ENCODE results near the gene RNF26.

The RNF26 gene

DNA sequence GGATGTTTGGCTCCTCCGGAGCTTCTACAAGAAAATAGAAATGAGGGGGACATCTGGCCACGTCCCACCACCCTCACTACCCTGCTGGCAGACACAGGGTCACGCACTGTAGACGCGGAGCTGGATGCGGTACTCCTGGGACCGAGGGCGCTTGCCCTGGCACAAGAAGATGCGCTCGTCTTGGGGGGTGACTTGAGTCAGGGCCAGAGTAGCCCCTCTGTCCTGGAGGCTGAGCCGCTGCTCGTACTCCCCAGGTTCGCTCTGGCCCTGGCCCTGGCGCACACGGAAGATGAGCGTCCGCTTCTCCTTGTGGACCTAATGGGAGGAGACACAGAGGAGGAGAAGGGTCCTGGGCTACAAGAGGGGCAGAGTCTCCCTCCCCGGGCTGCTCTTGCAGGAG lies 19.6 kb upstream of the RNF26 start:
- in situ Hi-C loops (cut with HindIII; ENCODE audit: low pct_ligation_motif_present, low pct_unique_long_range_greater_than_20kb, low sequenced_read_pairs): no loop called here
- no peak for DNase-seq

DNA sequence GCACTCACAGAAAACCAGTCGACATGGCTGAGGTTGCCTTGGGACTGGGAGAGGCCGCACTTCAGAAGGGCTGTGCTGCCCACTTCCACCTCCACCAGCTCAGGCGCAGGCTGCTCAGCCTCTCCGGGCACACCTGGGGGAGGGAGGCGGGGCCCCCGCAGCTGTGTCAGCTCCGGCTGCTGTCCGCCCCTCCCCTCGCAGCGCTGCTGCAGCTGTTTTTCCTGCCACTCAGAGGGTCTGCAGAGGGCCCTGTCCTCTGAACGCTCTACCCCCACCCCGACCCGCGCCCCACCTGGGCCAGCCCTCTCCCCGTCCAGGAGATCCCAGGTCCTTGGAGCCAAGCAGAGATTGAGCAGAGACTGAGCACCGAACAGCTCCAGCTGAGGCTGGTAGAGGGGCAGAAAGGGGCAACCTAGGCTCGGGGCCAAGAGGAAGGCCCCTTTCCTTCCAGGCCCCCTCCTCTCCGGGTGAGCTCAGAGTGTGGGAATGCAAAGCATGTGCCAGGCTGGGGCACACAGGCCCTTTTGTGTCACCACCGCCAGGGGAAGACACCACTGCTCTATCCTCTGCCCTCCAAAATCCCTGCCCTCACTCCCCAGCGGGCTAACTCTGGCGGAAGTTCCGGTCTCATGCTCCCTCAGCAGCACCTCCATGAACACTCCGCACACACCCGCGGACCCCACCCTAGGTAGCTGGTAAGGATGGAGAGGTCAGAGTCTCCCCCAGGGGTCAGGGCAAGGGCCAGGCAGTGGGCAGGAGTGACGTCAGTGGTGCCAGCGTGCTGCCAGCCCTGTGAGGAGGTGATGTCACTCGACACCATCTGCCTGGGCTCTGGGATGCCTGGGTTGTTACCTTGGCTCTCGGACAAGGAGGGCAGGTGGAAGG lies 19.0 kb upstream of the RNF26 start:
- in situ Hi-C loops (cut with HindIII; ENCODE audit: low pct_ligation_motif_present, low pct_unique_long_range_greater_than_20kb, low sequenced_read_pairs): no loop called here
- DNase-seq: peak; percentile 51

DNA sequence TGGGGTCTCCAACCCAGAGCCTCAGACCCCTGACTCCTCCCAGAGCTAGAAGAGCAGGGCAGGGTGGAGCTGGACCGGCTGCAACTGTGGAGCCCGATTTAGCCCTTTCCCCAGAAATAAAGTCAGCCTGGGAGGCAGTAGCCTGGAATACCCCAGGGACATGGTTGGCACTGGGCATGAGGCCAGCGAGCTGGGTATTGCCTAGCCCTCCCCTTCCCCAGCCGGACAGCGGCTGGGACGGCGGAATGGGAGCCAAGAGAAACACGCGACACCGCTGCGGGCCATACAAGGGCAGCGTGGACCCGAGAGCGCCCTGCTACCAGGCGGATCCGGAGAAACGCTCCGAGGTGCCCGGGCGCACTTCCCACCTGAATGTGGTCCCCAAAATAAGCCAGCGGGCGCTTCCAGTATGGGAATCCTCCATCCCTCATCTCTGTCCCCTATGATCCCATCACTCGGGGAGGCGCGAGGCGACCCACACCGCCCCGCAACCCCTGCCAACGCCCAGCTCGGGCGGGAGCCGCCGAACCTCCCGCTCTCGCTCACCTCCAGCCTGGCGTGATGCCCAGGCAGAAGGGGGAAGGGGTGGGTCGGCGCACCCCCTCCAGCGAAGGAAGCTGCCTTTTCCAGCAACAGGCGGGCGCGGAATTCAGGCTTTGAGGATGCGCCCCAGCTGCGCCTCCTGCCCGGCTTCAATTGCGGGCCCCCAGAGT lies 18.2 kb upstream of the RNF26 start:
- peak; percentile 39 for DNase-seq
- in situ Hi-C loops (cut with HindIII; ENCODE audit: low pct_ligation_motif_present, low pct_unique_long_range_greater_than_20kb, low sequenced_read_pairs): no loop called here

DNA sequence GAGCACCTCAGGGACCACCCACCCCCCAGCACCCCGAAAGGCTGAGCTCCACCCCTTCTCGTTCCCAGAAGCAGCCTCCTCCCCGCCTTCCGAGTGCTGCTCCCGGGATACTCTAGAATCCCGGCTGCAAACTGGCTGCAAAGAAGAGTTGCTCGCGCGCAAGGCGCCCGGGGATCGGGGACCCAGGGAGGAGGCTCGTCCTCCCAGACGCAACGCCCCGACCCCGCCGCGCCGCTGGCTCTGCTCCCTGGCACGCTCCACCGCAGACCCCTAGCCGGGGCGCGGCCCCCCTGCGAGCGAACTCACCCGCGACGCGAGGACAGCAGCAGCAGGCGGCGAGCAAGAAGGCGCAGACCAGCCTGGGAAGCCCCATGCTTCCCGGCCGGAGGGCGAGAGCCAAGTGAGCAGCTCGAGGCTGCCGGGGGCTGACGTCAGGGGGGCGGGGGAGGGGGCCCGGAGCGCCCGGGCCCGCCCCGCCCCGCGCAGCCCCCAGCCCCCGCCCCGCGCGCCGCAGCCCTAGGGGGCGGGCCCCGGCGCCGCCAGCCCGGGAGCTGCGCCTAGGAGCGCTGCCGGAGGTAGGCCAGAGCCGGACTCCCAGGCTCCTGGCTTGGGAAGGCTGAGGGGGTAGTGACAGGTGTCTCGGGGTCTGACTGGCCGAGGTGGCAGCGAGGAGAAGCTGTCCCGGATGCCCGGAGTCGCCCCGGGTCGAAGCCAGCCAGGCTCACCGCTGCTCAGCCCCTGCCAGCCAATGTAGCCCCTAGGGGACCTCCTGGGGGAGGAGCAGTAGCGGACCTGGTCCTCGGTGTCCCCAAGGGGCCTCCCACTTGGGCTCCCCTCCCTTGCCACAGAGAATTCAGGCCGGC lies 17.4 kb upstream of the RNF26 start, which contains the start of gene MCAM:
Gene MCAM (minus strand): TSS at position 402 of the 863 bp plus-strand sequence. CDS start 29 bp downstream, at position 373.
- in situ Hi-C loops (cut with HindIII; ENCODE audit: low pct_ligation_motif_present, low pct_unique_long_range_greater_than_20kb, low sequenced_read_pairs): no loop called here
- DNase-seq: peak; percentile 39

DNA sequence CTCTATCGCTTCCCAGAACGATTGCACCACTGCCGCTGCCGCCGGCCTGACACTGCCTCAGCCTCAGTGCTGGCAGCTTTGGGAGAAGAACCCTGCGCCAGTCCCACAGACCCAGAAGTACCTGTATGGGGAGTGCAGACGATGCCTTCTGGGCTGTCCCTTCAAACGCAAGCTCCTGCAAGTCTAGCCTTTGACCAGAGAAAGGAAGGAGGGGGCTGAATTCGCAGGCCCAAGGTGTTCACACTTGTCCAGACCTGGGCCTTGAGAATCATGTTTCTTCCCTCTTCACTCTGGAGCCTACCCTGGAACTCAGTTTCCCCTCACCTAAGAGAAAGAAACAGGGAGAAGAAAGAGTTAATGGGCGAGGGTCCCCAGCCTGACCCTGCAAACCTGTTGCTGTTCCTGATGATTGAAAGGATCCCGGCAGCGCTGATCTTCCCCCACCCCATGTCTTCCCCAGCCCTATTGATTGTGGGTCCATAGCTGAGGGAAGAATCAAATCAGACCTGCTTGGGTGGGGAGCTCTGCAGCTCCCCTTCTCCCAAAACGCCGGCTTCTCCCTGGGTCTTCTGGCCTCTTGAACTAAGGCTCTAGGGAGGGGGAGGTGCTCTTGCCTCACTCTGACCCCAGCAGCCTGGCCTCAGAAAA lies 16.6 kb upstream of the RNF26 start:
- no peak for DNase-seq
- in situ Hi-C loops (cut with HindIII; ENCODE audit: low pct_ligation_motif_present, low pct_unique_long_range_greater_than_20kb, low sequenced_read_pairs): no loop called here

DNA sequence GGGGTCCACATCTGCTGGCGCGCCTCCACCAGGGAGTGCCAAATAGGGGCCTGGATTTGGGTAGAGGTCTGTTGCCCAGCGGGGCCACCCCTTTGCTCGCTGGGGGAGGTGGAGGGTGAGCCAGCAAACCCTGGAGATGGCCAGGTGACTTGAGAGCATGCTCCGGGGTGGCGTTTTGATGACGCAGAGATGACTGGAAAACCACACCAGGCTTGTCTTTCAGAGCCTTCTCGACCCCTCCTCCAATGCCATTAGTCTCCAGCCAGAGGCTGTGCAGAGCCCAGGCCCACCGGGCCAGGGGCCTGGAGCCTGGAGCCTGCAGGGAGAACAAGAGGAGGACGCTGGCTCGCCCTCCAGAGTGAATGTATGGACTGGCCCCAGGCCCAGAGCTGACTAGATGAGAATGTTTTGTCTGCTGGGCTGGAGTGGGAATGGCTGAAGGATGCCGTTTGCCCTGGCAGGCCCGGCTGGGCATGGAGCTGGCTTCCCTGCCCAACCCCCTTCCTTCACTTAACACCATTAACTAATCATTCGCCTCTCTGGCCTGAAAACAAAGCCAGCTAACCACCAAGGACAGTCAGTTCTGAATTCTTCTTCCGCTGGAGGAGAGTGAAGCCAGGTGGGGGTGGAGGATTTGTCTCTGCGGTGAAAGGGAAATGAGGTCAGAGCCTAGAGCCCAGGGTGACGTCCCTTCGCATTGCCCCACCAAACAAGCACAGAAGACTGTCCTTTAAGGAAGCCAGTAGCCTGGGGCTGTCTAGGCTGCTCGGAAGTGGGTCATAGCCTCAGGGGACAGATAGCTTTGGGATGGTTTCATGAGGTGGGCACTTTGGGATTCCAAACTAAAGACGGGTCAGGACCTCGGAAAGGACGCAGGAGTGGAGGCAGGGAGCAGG lies 15.8 kb upstream of the RNF26 start:
- in situ Hi-C loops (cut with HindIII; ENCODE audit: low pct_ligation_motif_present, low pct_unique_long_range_greater_than_20kb, low sequenced_read_pairs): no loop called here
- DNase-seq: no peak

DNA sequence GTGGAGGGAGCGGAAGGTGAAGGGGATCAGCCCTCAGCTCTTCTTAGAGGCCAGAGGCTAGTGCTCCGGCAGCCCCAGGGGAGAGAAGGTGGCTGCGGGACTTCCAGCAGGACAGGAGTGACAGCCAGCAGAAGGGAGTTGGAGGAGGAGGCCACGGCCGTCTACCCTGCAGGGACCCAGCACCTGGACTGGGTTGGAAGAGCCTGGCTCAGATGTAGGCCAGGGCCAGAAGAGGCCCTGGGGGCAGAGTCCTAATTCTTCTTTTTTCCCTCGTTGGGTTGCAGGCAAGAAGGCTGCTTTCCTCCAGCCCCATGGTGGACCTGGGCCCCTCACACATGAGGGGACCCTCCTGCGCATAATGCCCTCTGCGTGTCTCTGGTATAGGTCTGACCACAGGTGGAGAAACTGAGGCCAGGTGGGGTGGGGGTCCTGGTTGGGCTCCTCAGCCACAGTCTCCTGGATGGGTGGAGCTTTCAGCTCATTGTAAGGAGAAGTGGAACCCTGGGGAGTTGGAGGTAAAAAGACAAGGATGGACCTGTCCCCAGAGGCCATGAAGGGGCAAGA lies 15.1 kb upstream of the RNF26 start:
- DNase-seq: no peak
- in situ Hi-C loops (cut with HindIII; ENCODE audit: low pct_ligation_motif_present, low pct_unique_long_range_greater_than_20kb, low sequenced_read_pairs): no loop called here

DNA sequence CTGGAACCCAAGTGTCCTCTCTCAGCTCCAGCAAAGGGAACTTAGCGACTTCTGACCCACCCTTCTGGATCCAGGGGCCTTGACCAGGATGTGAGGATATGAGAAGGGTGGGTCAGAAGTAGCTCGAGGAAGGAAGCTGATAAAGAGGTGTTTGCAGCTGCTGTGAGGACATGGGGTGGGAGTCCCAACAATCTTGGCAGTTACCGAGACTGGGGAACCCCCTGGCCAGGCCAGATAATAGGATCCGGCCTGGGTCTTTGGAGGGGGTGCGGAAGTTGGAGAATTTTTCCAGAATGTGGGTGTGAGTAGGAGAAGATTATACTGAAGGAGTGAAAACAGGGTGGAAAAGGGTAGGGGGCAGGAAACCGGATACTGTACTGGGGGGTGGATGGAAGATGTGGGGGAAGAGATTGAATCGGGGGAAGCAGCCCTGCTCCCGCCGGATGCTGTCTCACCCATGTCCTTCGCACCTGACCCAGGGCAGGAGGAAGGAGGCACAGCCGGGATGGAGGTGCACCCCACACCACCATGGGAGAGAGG lies 14.6 kb upstream of the RNF26 start:
- no peak for DNase-seq
- in situ Hi-C loops (cut with HindIII; ENCODE audit: low pct_ligation_motif_present, low pct_unique_long_range_greater_than_20kb, low sequenced_read_pairs): no loop called here

DNA sequence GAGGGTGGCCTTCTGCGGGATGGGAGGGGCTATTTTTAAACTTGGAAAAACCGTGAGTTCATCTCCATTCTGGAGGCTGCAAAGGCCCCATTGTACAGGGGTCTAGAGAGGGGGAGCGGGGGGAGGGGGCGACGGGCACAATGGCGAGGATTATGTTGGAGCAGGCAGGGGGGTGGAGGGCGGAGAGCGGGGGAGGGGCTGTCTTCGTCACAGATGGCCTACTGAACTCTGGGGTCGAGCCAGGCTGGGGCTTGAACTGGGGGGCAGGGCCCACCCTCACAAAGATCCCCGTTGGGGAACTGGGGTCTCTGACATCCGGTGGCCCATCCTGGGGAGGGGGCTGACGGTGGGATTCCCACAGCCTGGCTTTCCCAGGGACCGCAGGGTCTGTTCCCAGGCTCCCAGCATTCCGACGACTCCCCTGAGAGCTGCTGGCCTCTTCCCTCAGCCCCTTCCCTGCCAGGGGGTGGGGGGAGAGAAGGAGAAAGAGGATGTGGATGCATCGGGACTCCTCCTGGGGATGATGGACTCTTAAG lies 14.0 kb upstream of the RNF26 start:
- no peak for DNase-seq
- in situ Hi-C loops (cut with HindIII; ENCODE audit: low pct_ligation_motif_present, low pct_unique_long_range_greater_than_20kb, low sequenced_read_pairs): no loop called here

DNA sequence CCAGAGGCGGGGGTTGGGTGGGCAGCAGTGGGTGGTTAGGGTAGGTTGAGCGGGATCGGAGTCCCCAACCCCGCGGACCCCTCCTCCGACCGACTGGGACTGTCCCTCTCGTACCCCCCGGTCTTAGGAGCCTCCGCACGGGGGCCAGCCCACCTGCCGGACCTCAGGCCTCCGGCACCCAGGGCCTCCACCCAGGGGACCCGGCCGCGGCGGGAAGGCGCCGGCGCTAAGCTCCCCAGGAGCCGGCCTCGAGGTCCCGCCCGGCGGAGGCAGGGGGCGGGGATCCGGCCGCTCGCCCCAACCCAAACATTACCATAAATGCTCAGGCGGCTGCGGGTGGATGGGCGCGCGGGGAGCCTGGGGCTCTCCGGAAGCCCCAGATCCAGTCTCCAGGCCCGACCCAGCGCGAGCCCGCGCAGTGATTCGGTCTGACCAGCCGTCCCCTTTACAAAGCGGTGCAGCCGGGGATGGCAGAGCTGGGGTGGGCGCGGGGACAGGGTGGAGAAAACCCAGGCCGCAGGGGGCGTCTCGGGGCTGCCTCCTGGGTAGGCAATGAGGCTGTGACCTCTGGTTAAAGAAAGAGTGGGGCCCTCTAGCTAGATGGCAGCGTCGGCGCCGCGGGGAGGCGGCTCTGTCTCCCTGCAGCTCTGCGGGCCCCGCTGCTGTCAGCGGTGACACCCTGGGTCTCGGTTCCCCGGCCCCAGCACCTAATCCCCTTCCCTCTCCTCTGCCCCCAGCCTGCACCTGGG lies 13.4 kb upstream of the RNF26 start:
- DNase-seq: peak; percentile 69
- in situ Hi-C loops (cut with HindIII; ENCODE audit: low pct_ligation_motif_present, low pct_unique_long_range_greater_than_20kb, low sequenced_read_pairs): no loop called here

DNA sequence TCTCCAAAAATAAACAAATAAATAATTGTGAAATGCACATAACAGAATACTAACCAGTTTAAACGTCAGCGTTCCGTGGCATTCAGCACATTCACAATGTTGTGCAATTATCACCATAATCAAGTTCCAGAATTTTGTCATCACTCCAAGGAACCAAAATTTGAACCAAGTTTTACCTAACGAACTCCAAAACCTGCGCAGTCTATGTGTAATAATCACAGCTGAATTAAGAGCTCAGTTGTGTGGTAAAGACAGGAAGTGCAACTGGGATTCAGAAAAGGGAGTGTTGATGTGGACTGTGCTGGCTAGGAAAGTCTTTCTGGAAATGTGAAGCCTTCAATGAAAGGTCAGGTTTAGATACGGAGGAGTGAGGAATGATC lies 12.0 kb upstream of the RNF26 start:
- in situ Hi-C loops (cut with HindIII; ENCODE audit: low pct_ligation_motif_present, low pct_unique_long_range_greater_than_20kb, low sequenced_read_pairs): no loop called here
- no peak for DNase-seq

DNA sequence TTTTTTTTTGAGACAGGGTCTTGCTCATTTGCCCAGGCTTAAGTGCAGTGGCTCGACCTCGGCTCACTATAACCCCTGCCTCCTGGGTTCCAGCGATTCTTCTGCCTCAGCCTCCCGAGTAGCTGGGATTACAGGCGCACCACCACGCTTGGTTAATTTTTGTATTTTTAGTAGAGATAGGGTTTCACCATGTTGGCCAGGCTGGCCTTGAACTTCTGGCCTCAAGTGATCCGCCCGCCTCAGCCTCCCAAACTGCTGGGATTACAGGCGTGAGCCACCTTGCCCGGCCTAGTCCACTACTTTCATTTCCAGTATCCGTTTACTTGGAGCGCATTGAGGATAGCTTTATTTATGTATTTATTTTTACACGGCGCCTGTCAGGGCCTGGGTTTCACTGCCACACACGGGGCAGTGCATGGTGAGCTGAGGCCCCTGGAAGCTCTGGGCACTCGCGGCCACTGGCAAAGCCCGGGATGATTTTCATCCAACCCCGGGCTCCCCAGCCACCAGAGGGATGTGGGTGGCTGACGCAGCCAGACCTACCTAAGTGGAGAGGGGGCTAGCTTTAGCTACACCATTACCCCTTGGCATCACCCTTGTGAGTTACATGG lies 11.3 kb upstream of the RNF26 start:
- in situ Hi-C loops (cut with HindIII; ENCODE audit: low pct_ligation_motif_present, low pct_unique_long_range_greater_than_20kb, low sequenced_read_pairs): no loop called here
- DNase-seq: no peak

DNA sequence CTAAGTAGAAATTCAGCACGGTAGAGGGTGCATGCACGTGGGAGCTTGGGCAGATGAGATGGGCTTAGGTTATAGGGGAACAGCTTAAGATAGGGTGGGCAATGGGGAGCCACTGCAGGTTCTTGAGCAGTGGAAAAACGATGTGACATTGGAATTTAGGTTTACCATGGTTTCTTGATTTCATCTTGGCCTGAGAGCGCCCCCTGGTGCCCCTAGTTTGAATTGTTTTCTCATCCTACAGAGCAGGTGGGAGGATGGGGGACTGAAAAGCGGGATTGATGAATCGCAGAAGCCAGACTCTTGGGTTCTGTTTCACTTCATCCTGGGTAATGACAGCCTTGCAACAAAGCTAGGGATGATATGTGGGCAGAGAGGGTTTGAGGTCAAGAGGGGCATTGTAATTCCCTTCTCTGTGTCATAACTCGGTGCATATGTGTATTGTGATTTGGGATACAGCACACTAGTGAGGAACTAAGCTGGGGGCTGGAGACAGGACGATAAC lies 10.7 kb upstream of the RNF26 start:
- DNase-seq: peak; percentile 71
- in situ Hi-C loops (cut with HindIII; ENCODE audit: low pct_ligation_motif_present, low pct_unique_long_range_greater_than_20kb, low sequenced_read_pairs): no loop called here

DNA sequence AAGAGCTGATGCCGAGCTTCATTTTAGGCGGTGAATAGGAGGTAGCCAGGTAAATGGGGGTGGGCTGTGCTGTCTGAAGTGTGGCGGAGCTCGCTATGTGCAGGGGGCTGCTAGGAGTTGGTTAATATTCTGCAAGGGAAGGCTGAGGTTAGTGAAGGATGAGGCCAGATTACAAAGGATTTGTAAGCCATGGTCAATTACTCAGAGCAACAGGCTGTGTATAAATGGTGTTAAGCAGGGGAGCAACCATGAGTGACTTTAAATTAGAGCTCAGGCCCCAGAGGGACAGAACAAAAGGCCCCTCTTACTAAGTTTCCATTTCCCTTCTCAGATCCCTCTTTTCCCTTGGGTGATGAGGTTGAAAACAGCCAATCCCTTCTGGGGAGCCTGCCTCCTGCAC lies 10.1 kb upstream of the RNF26 start:
- DNase-seq: no peak
- in situ Hi-C loops (cut with HindIII; ENCODE audit: low pct_ligation_motif_present, low pct_unique_long_range_greater_than_20kb, low sequenced_read_pairs): no loop called here

DNA sequence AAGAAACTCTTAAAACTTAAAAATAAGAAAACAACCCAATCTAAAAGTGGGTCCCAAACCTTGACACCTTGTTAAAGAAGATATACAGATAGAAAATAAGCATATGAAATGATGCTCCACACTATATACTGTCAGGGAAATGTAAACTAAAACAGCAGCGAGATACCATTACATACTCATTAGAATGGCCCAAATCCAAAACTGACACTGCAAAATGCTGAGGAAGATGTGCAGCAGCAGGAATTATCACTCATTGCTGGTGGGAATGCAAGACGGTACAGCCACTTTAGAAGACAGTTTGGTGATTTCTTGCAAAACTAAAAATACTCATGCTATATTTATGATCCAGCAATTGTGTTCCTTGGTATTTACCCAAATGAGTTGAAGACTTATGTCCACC lies 5.0 kb upstream of the RNF26 start:
- no peak for DNase-seq
- in situ Hi-C loops (cut with HindIII; ENCODE audit: low pct_ligation_motif_present, low pct_unique_long_range_greater_than_20kb, low sequenced_read_pairs): no loop called here

DNA sequence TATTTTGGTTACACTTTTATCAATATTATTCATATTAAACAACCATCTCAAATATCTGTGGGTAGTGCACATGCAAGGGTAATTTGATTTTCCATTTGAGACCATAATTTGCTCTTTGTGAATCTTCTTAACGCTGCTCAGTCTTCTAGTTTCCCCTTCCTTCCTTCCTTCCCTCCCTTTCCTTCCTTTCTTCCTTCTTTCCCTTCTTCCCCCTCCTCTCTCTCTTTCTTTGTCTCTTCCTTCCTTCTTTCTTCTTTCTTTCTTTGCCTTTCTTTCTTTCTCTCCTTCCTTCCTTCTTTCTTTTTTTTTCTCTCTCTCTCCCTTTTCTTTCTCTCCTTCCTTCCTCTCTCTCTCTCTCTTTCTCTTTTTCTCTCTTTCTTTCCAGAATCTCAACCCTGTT lies 4.1 kb upstream of the RNF26 start:
- in situ Hi-C loops (cut with HindIII; ENCODE audit: low pct_ligation_motif_present, low pct_unique_long_range_greater_than_20kb, low sequenced_read_pairs): no loop called here
- no peak for DNase-seq
